ENCODE results near the gene NKX1-1.
"Not testable (repeated sequence)": the region's sequence is repeated elsewhere in the genome, so short reads cannot be mapped to it uniquely, and the experiment has no call there.

Gene NKX1-1

DNA sequence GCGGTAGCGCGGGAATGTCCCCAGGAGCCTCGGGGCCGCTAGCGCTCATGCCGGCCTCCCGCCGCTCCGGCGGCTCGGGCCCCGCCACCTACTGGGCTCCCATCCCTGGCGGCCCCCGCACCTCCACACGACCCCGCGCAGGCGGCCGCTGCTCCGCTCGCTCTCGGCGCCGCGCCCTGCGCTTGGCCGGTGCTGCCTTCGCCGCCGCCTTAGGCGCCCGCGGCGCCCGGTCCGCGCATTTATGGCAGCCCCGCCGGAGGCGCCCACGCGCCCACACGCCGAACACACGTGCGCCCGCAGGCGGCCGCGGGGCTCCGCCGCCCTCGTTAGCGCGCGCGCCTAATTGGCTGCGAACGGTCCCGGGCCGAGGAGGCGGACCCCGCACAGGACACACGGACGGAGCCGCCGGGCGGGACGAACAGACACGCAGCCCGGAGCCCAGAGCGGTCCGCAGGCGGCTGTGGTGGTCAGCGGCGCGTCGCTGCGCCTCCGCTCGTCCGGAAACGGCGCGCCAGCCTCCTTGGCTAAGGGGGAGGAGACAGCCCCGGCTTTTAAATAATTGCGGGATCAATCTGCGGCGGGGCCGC, at the start of gene NKX1-1:
NKX1-1 (minus strand) TSS at position 49 of the 587 bp plus-strand sequence; CDS start at position 49, 0 bp downstream.
- DNase-seq, result no peak

DNA sequence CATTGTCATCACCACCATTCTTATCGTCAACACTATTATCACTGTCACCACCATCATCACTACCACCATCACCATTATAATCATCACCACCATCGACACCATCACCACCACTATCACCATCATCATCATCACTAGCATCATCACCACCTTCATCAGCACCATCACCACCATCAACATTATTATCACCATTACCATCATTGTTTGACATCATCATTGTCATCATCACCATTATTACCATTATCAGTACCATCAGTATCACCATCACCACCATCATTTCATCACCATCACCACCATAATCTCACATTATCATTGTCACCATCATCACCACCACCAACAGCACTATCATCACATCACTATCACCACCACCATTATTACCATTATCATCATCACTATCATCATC, 47.5 kb upstream of the NKX1-1 start:
- no peak for DNase-seq

DNA sequence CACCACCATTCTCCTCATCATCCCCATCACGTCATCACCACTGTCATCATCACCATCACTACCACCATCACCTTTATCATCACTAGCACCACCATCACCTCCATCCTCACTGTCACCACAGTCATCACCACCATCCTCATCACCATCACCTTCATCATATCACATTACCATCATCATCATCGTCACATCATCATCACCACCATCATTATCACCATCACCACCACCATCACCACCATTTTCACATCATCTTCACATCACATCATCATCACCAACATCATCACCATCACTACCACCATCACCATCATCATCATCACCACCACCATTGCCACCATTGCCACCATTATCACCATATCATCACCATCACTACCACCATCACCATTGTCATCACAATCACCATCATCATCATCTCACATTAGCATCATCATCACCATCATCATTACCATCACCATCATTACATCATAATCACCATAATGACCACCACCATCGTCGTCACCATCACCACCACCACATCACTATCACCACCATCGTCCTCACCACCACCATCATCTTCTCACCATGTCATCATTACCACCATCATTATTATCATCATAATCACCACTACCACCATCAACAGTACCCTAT, 46.3 kb upstream of the NKX1-1 start:
- no peak for DNase-seq

DNA sequence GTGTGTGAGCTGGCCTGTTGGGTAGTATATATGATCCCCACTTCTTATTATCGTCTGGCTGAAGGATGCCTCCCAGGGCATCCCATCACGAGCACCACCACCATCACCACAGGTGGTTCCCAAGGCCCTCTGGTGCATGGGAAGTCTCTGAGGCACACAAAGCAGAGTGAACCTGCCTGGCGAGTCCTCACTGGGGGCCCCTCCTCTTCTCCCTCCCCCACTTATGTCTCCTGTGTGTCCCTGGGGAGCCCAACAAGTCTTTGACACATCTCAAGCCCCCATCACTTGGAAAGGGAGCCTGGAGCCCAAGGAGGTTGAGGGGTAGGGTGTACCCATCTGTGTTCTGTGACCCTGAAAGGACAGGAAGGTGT, 45.5 kb upstream of the NKX1-1 start:
- DNase-seq, result peak; percentile 12

DNA sequence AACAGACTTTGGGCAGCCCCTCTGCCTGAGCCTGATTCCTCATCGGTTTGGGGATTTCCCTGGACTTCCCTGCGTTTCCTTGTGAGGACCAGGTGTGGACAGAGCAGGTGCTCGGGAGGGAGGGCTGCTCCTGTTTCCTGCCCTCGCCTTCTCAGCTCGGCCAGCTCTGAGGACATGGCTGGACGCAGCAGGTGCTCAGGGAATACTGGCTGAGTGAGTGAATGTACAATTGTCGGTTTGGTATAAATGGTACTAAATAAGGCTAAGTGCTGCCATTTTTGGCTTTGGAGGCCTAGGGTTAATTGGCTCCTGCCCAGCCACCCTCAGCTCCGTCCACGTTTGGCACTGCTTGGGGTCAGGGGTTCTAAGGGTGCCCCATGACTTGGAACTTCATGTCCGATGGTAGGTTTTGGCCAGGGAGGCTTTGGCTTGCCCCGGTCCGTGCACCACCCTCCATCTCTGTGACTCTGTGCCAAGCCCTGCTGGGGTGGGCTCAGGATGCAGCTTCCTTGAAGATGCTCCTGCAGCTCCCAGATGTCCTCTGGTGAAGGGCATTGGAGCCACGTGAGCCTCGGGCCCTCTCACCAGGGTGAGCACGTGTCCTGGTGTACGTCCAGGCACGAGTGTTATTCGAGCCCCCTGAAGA, 45.0 kb upstream of the NKX1-1 start:
- peak; percentile 11 for DNase-seq

DNA sequence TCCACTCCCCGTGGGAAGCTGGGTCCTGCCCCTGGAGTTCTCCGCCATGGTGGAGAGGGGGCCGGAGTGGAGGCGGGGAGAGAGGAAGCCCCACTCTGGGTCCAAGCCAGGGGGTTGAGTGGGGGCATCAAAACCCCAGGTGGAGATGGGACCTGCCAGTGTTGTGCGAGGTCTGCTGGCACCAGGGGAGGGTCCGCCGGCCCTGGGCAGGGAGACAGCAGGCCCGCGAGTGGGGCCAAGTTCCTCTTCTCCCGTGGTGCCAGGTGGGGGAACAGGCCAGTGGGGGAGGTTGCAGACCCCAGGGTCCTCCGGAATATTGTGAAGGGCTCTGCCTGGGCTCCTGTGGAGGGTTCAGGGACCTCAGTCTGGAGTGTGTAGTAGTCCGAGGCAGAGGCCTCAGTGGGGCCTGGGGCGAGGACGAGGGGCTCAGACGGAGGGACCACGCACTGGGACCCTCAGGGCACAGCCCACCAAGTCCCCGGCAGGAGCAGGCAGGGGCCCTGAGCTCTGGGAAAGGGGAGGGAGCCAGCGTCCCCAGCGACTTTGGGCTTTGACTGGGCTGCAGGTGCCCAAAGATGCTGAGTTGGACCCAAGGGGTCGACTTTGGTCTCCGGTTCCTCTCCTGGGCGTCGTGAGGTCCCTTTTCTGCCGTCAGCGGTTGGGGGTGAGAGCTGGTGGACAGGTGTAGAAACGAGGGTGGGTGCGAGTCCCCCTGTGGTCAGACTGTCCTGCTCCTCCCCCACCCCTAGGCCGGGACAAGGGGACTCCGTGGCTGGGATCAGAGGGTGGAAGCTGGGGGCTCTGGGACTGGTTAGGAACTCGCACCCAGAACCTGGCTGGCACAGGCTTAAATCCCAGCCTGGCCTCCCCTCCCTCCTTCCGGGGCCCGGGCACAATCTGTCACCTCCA, 43.8 kb upstream of the NKX1-1 start:
- DNase-seq, result peak; percentile 10

DNA sequence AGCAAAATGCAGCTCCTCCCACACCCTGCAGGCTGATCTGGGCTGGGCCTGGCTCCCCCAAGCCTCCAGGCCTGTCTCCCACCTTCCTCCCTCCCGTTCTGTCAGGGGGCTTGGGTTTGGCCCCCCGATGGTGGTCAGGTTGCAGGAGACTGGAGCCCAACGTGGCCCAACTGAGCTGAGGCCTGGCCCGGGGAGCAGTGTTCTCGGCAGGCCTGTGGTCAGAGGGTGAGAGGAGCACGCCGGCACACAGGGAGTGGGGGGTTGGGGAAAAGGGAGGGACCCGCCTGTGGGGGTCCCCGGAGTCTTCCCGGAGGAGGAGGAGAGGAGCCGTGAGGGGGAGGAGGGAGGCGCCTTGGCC, 43.2 kb upstream of the NKX1-1 start:
- no peak for DNase-seq

DNA sequence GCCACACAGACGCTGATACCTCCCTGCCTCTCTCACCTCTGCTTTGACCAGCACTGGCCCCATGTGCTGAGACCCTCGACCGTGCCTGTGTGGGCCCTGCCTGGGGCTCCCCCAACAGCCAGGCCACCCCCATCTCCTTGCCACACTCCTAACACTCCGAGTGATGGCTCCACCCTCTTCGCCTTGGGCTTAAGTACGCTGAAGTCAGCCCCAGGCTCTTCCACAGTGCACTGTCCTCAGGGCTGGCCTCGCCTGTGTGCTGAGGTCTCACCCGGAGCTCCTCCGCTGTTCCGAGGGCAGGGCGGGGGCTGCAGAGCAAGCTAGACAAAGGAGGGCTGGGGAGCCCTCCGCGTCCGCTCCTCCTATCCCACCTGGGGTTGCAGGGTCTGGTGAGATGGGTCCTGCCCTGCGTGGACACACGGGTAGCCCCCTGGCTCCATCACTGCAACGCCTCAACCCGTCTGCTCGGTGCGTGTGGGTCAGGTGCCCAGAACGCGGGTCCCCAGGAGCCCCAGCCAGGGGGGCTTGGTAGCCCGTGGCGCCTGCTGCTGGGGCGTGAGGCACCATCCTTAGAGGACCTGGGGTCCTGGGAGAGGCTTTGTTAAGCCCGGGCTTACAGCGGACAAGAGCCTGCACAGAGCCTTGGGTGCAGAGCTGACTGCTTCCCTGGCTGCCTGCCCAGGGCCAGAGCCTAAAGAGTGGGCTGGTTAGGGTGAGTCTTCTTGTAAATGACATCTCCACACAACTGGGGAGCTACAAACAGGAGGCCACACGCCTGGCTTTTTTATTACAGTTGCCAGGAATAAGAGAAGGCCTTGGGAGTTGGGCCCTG, 42.6 kb upstream of the NKX1-1 start:
- DNase-seq, result no peak

DNA sequence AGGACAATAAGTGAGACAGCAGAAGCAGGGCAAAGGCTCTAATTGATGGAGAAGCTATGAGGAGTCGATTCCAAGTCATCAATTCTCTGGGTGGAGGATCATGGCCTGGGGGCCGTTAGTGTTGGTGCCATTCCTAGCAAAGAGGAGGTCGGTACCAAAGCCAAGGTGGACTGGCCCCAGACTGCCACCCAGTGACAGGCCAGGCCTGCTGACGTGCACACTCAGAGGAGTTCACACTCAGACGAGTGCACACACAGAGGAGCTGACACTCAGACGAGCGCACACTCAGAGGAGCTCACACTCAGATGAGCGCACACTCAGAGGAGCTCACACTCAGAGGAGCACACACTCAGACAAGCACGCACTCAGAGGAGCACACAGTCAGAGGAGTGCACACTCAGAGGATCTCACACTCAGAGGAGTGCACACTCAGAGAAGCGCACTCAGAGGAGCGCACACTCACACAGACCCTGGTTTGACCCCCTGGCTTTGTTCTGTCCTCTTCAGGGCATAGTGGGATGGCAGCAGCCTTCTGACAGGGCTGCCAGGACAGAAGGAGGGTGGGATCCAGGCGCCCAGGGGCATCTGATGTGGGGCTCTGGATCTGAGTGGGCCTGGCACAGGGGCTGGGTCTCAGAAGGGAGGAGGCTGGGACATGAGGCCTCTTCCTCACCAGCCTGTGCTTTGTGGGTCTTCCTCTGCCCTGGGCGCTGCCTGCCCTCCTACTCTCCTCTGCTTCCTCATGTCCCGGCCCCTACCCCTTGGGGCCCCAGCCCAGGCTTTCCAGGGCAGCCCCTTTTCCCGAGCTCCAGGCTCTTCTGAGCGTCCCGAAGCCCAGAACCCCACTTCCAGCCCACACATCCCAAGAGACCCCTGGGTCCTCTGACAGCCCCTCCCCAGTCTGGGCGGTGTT, 41.7 kb upstream of the NKX1-1 start:
- no peak for DNase-seq

DNA sequence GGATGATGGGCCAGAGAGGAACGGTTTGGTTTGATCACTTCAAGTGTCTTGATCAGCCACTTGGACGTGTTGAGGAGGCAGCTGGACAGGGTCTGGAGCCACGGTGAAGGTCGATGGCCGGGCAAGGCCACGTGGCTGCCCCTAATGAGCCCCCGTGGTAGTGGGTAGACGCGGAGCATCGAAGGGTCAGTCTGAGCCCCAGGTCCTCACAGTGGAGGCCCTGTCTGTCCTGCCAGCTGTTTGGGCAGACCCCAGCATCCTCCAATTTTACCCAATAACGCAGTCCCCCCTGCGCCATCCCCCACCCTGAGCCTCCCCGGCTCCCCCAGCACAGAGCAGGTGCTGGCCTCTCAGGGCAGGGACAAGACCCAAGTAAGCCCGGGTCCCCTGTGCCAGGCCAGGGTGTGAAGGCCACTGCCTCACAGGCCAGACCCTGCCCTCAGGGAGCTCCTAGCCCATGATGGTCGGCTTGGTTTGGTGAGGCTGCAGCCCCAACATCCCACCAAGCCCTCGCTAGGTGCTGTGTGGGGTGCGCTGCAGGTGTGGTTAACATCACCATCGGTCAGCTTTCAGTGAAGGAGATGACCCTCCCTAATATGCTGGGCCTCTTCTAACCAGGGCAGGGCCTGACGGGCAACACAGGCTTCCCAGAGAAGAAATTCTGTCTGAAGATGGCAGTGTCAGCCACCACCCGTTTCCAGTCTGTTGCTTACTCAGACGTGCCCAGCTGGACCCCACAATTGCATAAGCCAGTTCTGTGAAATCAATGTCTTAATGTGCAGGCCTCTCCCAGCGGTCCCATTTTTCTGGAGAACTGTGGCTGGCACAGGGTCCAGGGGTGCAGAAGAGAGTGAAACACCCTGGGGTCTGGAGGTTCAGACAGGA, 40.5 kb upstream of the NKX1-1 start:
- no peak for DNase-seq

DNA sequence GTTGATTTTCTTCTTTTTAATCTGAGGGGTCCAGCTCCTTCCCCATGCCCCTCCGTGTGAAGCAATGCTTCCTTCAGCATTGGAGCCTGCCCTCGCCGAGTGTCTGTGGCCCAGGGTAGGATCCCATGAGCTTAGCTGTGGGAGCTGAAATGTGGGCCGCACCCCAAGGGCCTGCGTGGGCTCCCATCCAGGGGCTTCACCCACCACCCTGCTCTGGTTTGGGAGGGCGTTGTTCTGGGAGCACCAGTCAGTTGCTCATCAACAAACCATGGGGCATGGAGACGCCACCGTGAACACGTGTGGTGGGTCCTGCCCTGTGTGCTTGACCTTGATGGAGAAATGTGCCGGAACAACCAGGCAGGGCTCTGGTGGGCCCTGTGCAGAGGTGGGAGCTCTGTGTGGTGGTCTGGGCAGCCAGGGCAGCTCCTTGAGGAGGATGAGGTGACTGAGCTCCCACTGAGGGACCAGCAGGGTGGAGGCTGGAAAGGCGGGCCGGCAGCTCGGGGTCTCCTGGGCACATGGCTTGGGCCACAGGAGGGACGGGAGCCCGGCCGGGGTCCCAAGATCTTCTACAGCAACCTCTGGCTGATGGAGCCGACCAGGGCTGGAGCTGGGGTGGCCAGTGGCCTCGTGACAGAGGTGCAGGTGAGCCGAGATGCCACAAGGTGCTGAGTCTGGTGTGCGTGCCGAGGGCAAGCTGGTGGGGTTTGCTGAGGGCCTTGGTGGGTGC, 39.6 kb upstream of the NKX1-1 start:
- no peak for DNase-seq

DNA sequence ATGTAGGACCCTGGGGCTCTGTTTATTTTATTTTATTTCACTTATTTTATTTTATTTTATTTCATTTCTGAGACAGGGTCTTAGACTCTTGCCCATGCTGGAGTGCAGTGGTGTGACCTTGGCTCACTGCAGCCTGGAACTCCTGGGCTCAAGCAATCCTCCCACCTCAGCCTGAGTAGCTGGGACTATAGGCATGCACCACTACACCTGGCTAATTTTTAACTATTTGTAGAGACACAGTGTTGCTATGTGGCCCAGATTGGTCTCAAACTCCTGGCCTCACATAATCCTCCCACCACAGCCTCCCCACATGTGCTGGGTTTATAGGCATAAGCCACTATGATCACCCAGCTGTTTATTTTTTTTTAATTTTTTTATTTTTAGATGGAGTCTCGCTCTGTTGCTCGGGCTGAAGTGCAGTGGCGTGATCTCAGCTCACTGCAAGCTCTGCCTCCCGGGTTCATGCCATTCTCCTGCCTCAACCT, 37.5 kb upstream of the NKX1-1 start:
- DNase-seq, result not testable (repeated sequence)

DNA sequence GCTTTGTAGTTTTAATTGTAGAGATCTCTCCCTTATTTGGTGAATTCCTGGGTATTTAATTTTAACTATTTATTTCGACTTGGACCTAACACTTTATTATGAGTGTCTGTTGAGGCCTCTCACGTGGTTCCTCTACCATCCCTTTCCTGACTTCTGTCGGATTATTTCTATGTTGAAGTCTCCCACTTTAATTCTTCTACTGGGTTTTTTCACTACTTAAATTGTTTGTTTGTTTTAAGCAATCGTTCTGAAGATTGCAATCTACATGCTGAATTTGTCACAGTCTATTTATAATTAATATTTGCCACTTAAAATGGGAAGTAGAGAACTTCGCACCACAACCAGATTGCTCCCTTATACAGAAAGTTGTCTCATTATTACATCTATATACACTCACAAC, 20.8 kb upstream of the NKX1-1 start:
- DNase-seq, result no peak

DNA sequence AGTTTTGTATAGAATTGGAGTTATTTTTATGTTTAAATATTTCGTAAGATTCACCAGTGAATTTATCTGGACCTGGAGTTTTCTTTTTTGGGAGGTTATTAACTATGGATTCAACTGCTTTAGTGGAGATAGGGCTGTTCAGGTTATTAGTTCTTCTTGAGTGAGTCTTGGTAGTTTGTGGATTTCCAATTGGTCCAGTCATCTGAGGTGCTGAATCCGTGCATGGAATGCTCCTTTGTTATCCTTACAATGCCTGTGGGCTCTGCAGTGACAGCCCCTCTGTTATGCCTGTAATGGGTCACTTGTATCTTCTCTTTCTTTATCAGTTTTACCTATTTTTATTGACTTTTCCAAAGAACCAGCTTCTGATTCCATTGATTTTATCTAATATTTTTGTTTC, 15.4 kb upstream of the NKX1-1 start:
- no peak for DNase-seq

DNA sequence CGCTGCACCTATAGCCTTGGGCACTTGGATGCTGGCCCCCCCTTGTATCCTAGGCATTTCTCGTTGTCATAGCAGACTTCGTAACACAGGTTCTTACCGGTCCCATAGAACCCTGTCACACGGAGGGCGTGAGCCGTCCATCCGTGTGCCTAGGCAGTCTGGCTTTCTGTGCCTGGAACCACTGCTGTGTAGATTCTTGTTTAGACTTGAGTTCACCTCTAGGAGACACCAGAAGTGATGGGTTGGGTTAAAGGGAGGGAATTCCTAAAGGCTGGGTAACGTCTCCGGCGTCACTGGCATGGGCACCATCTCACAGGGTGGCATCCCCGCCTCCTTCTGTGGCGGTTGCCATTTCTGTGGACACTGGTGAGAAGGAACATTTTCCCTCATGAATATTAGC, 13.5 kb upstream of the NKX1-1 start:
- DNase-seq, result no peak

DNA sequence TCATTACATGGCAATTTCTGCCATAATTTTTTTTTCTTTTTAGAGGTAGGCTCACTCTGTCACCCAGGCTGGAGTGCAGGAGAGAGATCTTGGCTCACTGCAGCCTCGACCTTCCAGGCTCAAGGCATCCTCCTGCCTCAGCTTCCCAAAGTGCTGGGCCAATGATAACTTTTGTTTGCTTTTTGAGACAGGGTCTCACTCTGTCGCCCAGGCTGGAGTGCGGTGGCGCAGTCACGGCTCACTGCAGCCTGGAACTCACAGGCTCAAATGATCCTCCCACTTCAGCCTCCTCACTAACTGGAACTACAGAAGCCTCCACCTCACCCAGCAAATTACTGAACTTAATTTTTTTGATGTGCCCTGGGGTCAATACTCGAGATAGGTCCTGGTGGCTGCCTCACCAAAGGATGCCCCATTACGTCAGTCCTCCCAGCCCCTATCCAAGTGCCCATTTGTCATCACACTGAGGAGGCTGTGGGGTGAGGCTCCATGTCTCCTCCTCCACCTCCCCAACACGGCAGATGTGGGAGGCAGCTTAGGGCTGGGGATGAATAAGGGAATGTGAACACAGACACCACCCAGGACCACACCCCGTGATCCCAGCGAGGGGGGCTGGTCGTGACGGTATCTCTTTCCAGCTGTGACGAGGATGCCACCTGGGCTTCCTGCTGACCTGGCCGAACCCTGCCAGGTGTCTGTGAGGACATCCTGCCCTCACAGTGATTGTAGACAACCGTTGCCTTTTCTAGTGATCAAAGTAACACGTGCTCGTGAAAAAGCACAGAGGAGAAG, 12.4 kb upstream of the NKX1-1 start:
- no peak for DNase-seq

DNA sequence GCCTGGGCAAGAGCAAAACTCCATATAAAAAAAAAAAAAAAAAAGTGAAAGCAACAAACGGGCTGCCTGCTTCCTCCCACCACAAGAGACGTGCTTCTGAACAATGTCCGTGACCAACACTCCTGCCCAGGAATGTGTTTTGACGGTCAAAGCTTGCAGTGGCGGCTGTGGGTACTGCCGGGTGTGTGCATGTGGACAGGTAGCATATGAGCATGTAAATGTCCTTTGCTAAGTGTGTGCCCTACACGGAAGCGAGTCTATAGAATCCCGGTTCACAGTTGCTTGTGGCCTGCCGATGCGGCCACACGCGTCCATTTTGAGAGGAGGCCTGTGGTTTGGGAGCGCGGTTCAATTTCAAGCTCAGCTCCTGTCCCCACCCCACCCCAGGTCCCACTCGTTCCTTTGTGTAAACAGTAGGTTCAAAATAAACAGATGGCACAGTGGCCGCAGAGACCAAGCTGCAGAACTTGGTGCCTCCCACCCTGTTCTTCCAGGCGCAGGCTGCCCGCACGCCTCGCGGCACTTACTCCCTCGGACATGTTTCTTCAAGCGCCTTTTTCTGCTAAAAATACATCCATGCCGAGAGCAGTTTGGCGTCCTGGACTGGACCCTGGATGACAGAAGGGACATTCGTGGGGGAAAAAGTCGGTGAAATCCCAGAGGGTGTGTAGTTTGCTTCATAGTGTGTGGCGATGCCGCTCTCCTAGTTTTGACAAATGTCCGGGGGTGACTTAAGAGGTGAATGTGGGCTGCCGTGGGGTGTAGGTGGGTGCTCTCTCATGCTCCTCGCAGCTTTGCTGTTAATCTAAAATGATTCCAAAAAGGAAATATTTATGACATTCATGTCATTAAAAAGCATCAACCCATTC, 11.5 kb upstream of the NKX1-1 start:
- no peak for DNase-seq

DNA sequence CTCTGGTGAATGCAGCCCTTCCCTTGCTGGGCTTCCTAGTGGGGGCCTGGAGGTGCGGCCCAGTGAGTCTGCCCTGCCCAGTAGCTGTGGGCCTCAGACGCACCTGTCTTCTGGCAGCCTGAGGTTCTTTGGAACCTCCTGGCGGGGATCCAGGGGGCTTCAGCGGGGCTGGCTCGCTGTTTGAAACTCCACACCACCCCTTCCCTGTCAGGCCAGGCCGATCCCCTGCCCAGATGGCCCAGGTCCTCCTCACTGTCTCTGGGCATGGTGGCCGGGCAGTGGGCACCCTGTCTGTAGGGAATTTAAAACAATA, 10.7 kb upstream of the NKX1-1 start:
- DNase-seq, result no peak

Measured in CD4-positive, alpha-beta T cell treated with Interleukin-15 for 1 hour (primary cell).